ENCODE data around the gene RGL1. TPM values are rescaled to one million over a fixed set of nuclear protein-coding genes. Genes with fewer than 3 reads are reported as not detected.

Gene RGL1
- total and polyA plus RNA-seq, 2 donors (not counting 3 experiments of a cell fraction or from before 2014, with no cell fraction given) = 19.8 to 35.3 TPM

- intact Hi-C loops (cut with micrococcal nuclease) = no loop called here
- POLR2A ChIA-PET = no interaction called here
- BruUV-seq (replicated peaks) = no TSS peak
- Histone ChIP-seq H3K9me3 (replicated peaks; ENCODE audit: control insufficient read depth, insufficient read depth, low read length) (no peaks in the 10 kb centered on the region), H3K9me1 (replicated peaks; ENCODE audit: control insufficient read depth, extremely low read depth, insufficient read depth, low read length) (no peaks in the 10 kb centered on the region), H3K27ac (ENCODE audit: insufficient read depth, low read depth, low read length) (no peak overlapping the region), H4K20me1 (replicated peaks; ENCODE audit: control insufficient read depth, extremely low read depth, insufficient read depth, low read length) (no peaks in the 10 kb centered on the region), H3K79me2 (ENCODE audit: control insufficient read depth, insufficient read depth, low read length) (peaks cover 29% of the 10 kb centered on the region), H3K27me3 (ENCODE audit: control insufficient read depth in 2 of 2, insufficient read depth in 2 of 2, low read length in 2 of 2) (no peaks in the 10 kb centered on the region), H3K4me3 (replicated peaks in 1 of 3; ENCODE audit: insufficient read depth in 1 of 3, low read depth in 1 of 3, low read length in 3 of 3) (no peak overlapping the region), H2AFZ (ENCODE audit: low read depth, low read length) (no peak overlapping the region), H3K4me2 (ENCODE audit: insufficient read depth, low read length) (peak overlapping the region; percentile 1), H3K4me1 (ENCODE audit: control insufficient read depth, extremely low read depth, insufficient read depth, low read length) (peaks cover 31% of the 10 kb centered on the region), H3K36me3 (ENCODE audit: control insufficient read depth in 2 of 2, extremely low read depth in 1 of 2, insufficient read depth in 2 of 2, low read length in 2 of 2) (no peaks in the 10 kb centered on the region), H3K9ac (replicated peaks; ENCODE audit: extremely low read depth, insufficient read depth, low read length) (no peak overlapping the region)
- no peak for TF ChIP-seq EZH2 (IDR thresholded peaks at IDR 0.05; ENCODE audit: borderline replicate concordance, low read depth, low read length, severe bottlenecking)
- no peak for TF ChIP-seq GATA2 (IDR thresholded peaks at IDR 0.05; ENCODE audit: insufficient read depth, insufficient read length, low read depth, low read length)
- dilution Hi-C loops (cut with MboI; ENCODE audit: extremely low pct_ligation_motif_present, low sequenced_read_pairs) = no loop called here
- CTCF ChIA-PET = interaction anchor here (1.0 to 2.0 kb wide), 4 partner anchors 8 to 83 kb away, joined by 3 to 7 read pairs (median 4); no protein-coding TSS in a partner anchor
- DNase-seq (ENCODE audit: low read depth, low spot score) (no peak), FAIRE-seq (no peak)
Measured at GRCh38 chr1:183821309-183821888, 16.5 kb downstream of the RGL1 start.

GRCh38 chr1:183821889-183822611, 17.1 kb downstream of the RGL1 start:
- H3K36me3 ChIP-seq (ENCODE audit: control insufficient read depth in 2 of 2, extremely low read depth in 1 of 2, insufficient read depth in 2 of 2, low read length in 2 of 2) = no peaks in the 10 kb centered on the region
- H3K9me1 ChIP-seq (replicated peaks; ENCODE audit: control insufficient read depth, extremely low read depth, insufficient read depth, low read length) = no peaks in the 10 kb centered on the region
- dilution Hi-C loops (cut with MboI; ENCODE audit: extremely low pct_ligation_motif_present, low sequenced_read_pairs) = no loop called here
- peak overlapping the region; percentile 5 for H3K27ac ChIP-seq (ENCODE audit: insufficient read depth, low read depth, low read length)
- no peak overlapping the region for H3K9ac ChIP-seq (replicated peaks; ENCODE audit: extremely low read depth, insufficient read depth, low read length)
- H3K4me2 ChIP-seq (ENCODE audit: insufficient read depth, low read length) = peak overlapping the region; percentile 1
- H3K79me2 ChIP-seq (ENCODE audit: control insufficient read depth, insufficient read depth, low read length) = peaks cover 25% of the 10 kb centered on the region
- no peaks in the 10 kb centered on the region for H3K9me3 ChIP-seq (replicated peaks; ENCODE audit: control insufficient read depth, insufficient read depth, low read length)
- DNase-seq (ENCODE audit: low read depth, low spot score) (peak; percentile 40), FAIRE-seq (no peak)
- H3K4me1 ChIP-seq (ENCODE audit: control insufficient read depth, extremely low read depth, insufficient read depth, low read length) = peaks cover 24% of the 10 kb centered on the region
- POLR2A ChIA-PET = interaction anchor here (0.5 kb wide), 1 partner anchor 54 kb away, joined by 7 read pairs; no protein-coding TSS in a partner anchor
- CTCF ChIA-PET = interaction anchor here (0.9 to 2.0 kb wide), 6 partner anchors 9 to 137 kb away, joined by 3 to 8 read pairs (median 4); no protein-coding TSS in a partner anchor
- H2AFZ ChIP-seq (ENCODE audit: low read depth, low read length) = no peak overlapping the region
- no peaks in the 10 kb centered on the region for H3K27me3 ChIP-seq (ENCODE audit: control insufficient read depth in 2 of 2, insufficient read depth in 2 of 2, low read length in 2 of 2)
- TSS peak; percentile 3 for BruUV-seq (replicated peaks)
- no peak for TF ChIP-seq GATA2 (IDR thresholded peaks at IDR 0.05; ENCODE audit: insufficient read depth, insufficient read length, low read depth, low read length)
- TF ChIP-seq FOS (IDR thresholded peaks at IDR 0.05; ENCODE audit: borderline replicate concordance, insufficient read depth, low read length) = peak; percentile 5
- no peak overlapping the region for H3K4me3 ChIP-seq (replicated peaks in 1 of 3; ENCODE audit: insufficient read depth in 1 of 3, low read depth in 1 of 3, low read length in 3 of 3)
- intact Hi-C loops (cut with micrococcal nuclease) = no loop called here
- no peaks in the 10 kb centered on the region for H4K20me1 ChIP-seq (replicated peaks; ENCODE audit: control insufficient read depth, extremely low read depth, insufficient read depth, low read length)

All from endothelial cell of umbilical vein (primary cell).